Astrocyte of the spinal cord (primary cell): ENCODE measurements around the gene TMEM178B.

Experiments
- DNase-seq: peaks from one replicate; pipeline ENCODE4 v3.0.0; 2011; ENCODE audit warnings: low read depth, low spot score
- H3K4me3 ChIP-seq: 2 replicates; pipeline ENCODE4 v1.5.1; 2011; ENCODE audit warnings: low read depth, mild to moderate bottlenecking, low read length, moderate library complexity
- CTCF ChIP-seq: IDR thresholded peaks from 2 replicates; pipeline ENCODE4 v1.5.1; 2012; ENCODE audit warnings: low read depth, mild to moderate bottlenecking, low read length, inconsistent platforms
- in situ Hi-C: cut with HindIII; loops from 2 replicates; pipeline ENCODE4 v1.10.0; 2017; ENCODE audit warnings: low sequenced_read_pairs

TMEM178B gene

GRCh38 chr7:141227454-141227853 lies 153.6 kb downstream of the TMEM178B start:
- in situ Hi-C loops, result no loop called here
- H3K4me3 ChIP-seq, result no peak overlapping the region
- no peak for DNase-seq
- no peak for TF ChIP-seq CTCF

DNA sequence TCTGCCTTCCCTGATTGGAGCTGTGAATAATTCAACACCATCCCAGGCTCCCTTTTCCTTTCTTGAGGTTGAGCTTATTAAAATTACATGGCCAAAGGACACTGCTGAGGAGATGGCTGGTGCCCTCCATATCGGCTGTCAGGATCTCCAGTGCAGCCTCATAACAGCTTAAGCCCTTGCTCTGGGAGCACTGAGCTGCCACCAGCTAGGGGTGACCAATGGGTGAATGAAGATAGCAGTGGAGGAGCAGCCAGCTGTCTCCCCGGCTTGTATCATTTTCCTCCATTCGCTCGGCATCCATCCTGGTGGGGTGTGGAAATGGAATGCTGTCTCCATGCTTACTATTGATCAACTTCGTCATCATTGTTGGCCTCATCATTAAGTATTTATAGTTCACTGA lies 154.6 kb downstream of the TMEM178B start:
- no peak overlapping the region for H3K4me3 ChIP-seq
- in situ Hi-C loops, result no loop called here
- no peak for DNase-seq
- TF ChIP-seq CTCF, result no peak

- DNase-seq, result peak; percentile 62
- no peak overlapping the region for H3K4me3 ChIP-seq
- in situ Hi-C loops, result no loop called here
- peak; percentile 63 for TF ChIP-seq CTCF
These were observed 157.3 kb downstream of the TMEM178B start for GRCh38 chr7:141231018-141231792.

DNA sequence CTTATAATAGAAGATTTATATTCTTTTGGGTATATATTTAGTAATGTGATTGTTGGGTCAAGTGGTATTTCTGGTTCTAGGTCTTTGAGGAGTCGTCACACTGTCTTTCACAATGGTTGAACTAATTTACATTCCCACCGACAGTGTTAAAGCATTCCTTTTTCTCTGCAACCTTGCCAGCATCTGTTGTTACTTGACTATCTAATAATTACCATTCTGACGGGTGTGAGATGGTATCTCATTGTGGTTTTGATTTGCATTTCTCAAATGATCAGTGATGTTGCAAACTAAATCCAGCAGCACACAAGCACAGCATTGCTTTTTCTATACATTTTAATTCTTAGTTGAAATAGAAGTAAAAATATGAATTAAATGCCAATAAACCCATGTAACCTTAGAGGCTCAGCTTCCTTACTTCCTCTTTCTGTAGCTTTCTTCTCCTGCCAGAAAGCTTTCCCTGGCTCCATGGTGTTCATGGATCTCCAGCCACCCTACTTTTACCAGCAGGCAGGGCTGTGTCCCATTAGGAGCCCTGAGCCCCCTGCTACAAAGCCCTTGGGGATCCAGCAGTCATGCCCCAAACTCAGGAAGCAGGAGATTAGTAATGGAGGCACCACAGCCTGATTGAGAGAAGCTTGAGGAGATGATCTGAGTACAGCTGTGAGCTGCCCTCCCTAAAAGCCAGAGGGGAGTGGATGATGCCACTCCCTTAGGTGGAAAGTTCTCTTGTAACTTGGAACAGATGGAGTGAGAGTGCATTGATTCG lies 158.6 kb downstream of the TMEM178B start:
- TF ChIP-seq CTCF, result no peak
- in situ Hi-C loops, result no loop called here
- no peak overlapping the region for H3K4me3 ChIP-seq
- no peak for DNase-seq

DNA sequence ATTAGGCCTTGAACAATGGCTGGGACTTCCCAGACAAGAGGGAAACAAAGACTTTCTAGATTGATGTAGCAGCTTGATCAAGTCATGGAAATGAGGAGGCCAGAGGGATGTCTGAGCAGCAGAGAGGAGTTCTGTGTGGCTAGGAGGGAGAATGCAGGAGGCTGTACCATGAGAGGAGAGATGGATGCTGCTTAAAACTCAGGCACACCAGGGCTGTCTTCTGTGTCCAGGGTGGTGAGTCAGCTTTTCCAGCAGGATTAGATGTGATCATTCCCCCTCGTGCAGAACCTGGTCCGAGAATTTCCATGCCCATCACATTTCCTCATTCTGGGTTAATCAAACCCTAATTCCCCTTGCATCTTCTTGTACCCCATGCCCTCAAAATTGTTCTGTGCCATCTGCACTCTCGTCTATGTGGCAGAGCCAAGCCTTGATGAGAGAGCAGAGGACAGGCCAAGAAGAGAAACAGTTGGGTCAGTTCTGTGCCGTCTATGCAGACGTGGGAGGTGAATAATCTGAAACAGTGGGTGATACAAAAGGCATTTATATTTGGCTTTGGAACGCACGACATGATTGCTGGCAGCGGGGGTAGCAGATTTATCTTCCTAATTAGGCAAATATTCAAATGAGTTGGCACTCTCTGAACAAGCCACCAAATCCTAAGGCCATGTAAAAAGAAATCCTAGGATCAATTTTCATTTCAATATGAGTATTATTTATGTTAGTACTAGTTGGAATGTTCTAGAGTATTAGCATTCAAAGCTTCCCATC lies 160.7 kb downstream of the TMEM178B start:
- no peak for DNase-seq
- no peak overlapping the region for H3K4me3 ChIP-seq
- in situ Hi-C loops, result no loop called here
- TF ChIP-seq CTCF, result no peak

GRCh38 chr7:141235656-141236055 lies 161.8 kb downstream of the TMEM178B start:
- in situ Hi-C loops, result no loop called here
- DNase-seq, result no peak
- no peak for TF ChIP-seq CTCF
- no peak overlapping the region for H3K4me3 ChIP-seq
